Thoracic aorta (tissue), 2 donors: ENCODE measurements around the gene PCNT. TPM values are rescaled to one million over a fixed set of nuclear protein-coding genes. Genes with fewer than 3 reads are reported as not detected.

Source experiments
- ATAC-seq: fragments of 150-250 bp; one replicate; pipeline ENCODE4 v1.8.0; 2017; ENCODE audit warnings: low read depth; ENCODE audit not compliant: insufficient number of reproducible peaks, low FRiP score
- DNase-seq: peaks from one replicate; pipeline ENCODE4 v3.0.0-alpha.2; 2020; ENCODE audit warnings: low spot score
- H3K27ac ChIP-seq, 2 donors: fragments of 200-600 bp; sonication (generic); 1 replicate in 1 of 2; 2 replicates in 1 of 2; pipeline ENCODE4 v1.5.1; 2016; ENCODE audit warnings: mild to moderate bottlenecking in 2 of 2, moderate library complexity in 2 of 2
- H3K27me3 ChIP-seq: fragments of 200-600 bp; sonication (generic); replicated peaks from 2 replicates; pipeline ENCODE4 v1.6.0; 2016; ENCODE audit warnings: mild to moderate bottlenecking; ENCODE audit not compliant: insufficient read depth
- H3K36me3 ChIP-seq: fragments of 200-600 bp; sonication (generic); one replicate; pipeline ENCODE4 v1.5.1; 2016
- H3K4me1 ChIP-seq, 2 donors: fragments of 200-600 bp; sonication (generic); 1 replicate in 1 of 2; 2 replicates in 1 of 2; pipeline versions ENCODE4 v1.5.1 to v1.6.0; 2016; ENCODE audit warnings: low read depth in 2 of 2, mild to moderate bottlenecking in 1 of 2; ENCODE audit not compliant: control insufficient read depth in 1 of 2
- H3K4me3 ChIP-seq: fragments of 200-600 bp; sonication (generic); 2 replicates; pipeline ENCODE4 v1.5.1; 2016; ENCODE audit warnings: mild to moderate bottlenecking
- H3K9me3 ChIP-seq: fragments of 200-600 bp; sonication (generic); 2 replicates; pipeline ENCODE4 v1.5.1; 2016
- CTCF ChIP-seq: fragments of 200-600 bp; sonication (generic); IDR thresholded peaks from one replicate; pipeline ENCODE4 v1.5.1; 2019; ENCODE audit warnings: antibody characterized with exemption
- total RNA-seq, 2 donors: library from RNA; depleted of rRNA; stranded (reverse); fragments of >200 nt; gene quantifications; one replicate each; pipeline versions ENCODE4 v1.1.0 to v1.2.3, GENCODE V29; 2016

The PCNT gene
- total RNA-seq, 2 donors from 2014 or later, result 46.8 to 51.4 TPM

GRCh38 chr21:46326110-46326703, 2.3 kb downstream of the PCNT start:
- ATAC-seq (no peak), DNase-seq (no peak)
- Histone ChIP-seq H3K4me3 (no peak overlapping the region), H3K4me1 (peaks cover 13 to 29% of the 10 kb centered on the region in 2 donors), H3K27me3 (no peaks in the 10 kb centered on the region), H3K36me3 (peaks cover 6% of the 10 kb centered on the region), H3K9me3 (no peaks in the 10 kb centered on the region), H3K27ac (no peak overlapping the region)
- TF ChIP-seq CTCF, result no peak

GRCh38 chr21:46327711-46328110, 3.8 kb downstream of the PCNT start:
- Histone ChIP-seq H3K4me1 (peaks cover 6 to 21% of the 10 kb centered on the region in 2 donors), H3K36me3 (peaks cover 6% of the 10 kb centered on the region), H3K9me3 (no peaks in the 10 kb centered on the region), H3K27ac (no peak overlapping the region), H3K4me3 (no peak overlapping the region), H3K27me3 (no peaks in the 10 kb centered on the region)
- no peak for DNase-seq
- no peak for ATAC-seq
- no peak for TF ChIP-seq CTCF

GRCh38 chr21:46328151-46328550, 4.2 kb downstream of the PCNT start:
- TF ChIP-seq CTCF, result no peak
- Histone ChIP-seq H3K27ac (no peak overlapping the region), H3K4me3 (no peak overlapping the region), H3K4me1 (peaks cover 2 to 17% of the 10 kb centered on the region in 2 donors), H3K27me3 (no peaks in the 10 kb centered on the region), H3K36me3 (peaks cover 6% of the 10 kb centered on the region), H3K9me3 (no peaks in the 10 kb centered on the region)
- no peak for DNase-seq
- no peak for ATAC-seq

- H3K27me3 ChIP-seq, result no peaks in the 10 kb centered on the region
- no peak overlapping the region for H3K4me3 ChIP-seq
- TF ChIP-seq CTCF, result no peak
- H3K4me1 ChIP-seq, result peaks cover 0 to 16% of the 10 kb centered on the region in 2 donors
- no peak for ATAC-seq
- no peaks in the 10 kb centered on the region for H3K9me3 ChIP-seq
- peaks cover 7% of the 10 kb centered on the region for H3K36me3 ChIP-seq
- H3K27ac ChIP-seq, result no peak overlapping the region
- no peak for DNase-seq
Measured at GRCh38 chr21:46329796-46330195, 5.8 kb downstream of the PCNT start.

GRCh38 chr21:46334351-46335140, 10.6 kb downstream of the PCNT start:
- no peak overlapping the region for H3K27ac ChIP-seq
- ATAC-seq, result no peak

More at GRCh38 chr21:46334351-46335140, 10.6 kb downstream of the PCNT start:
- DNase-seq, result no peak
- peaks cover 15% of the 10 kb centered on the region for H3K36me3 ChIP-seq
- no peak overlapping the region for H3K4me3 ChIP-seq
- no peaks in the 10 kb centered on the region for H3K27me3 ChIP-seq
- TF ChIP-seq CTCF, result no peak
- H3K9me3 ChIP-seq, result no peaks in the 10 kb centered on the region
- no peaks in the 10 kb centered on the region for H3K4me1 ChIP-seq
